Stromal cell of bone marrow (primary cell): ENCODE results near the gene RBFOX1.

ENCODE experiments used
- DNase-seq: peaks from one replicate; pipeline ENCODE4 v3.0.0-alpha.2; 2012; ENCODE audit warnings: low read depth

RBFOX1 gene

GRCh38 chr16:7332611-7333010, at the start of gene RBFOX1:
TSS of gene RBFOX1 (plus strand) at chr16:7332845.
- no peak for DNase-seq

GRCh38 chr16:7284780-7285179, 47.9 kb upstream of the RBFOX1 start:
- DNase-seq = no peak

DNA sequence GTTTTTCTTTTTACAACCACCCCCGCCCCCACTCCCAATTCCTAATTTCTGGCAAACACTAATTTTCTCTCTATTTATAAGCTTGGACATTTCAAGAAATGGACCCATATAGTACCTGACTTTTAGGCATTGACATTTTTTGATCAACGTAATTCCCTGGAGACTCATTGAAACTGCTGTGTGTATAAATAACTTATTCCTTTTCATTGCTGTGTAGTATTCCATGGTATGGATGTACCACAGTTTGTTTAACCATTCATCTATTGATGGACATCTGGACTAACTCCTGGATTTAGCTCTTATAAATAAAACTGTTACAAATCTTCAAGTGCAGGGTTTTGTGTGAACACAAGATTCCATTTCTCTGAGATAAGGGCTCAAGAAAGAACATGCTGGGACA, 47.1 kb upstream of the RBFOX1 start:
- no peak for DNase-seq

- DNase-seq = no peak
Measured at GRCh38 chr16:7289299-7289698, 43.3 kb upstream of the RBFOX1 start.

GRCh38 chr16:7290682-7291081, 42.0 kb upstream of the RBFOX1 start:
- DNase-seq = no peak

DNA sequence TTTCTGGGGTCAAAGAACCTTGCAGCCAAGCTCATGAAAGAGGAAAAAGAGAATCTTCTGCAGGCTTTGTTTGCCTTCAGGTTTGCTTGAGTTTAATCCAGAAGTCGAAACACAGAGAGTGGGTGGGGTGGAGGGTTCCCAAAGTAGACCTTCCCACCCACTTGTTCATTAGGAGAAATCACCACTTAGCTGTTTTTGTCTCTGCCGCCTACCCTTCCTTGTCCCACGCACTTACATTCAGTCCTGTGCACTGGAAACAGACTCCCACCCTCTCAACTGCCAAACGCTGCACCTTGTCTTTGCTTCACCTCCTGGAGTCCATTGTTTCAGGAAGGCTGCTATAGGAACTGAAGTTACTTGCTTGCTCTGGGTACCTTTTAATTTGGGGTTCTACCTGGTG, 38.6 kb upstream of the RBFOX1 start:
- no peak for DNase-seq

GRCh38 chr16:7303052-7303610, 29.5 kb upstream of the RBFOX1 start:
- DNase-seq = no peak

DNA sequence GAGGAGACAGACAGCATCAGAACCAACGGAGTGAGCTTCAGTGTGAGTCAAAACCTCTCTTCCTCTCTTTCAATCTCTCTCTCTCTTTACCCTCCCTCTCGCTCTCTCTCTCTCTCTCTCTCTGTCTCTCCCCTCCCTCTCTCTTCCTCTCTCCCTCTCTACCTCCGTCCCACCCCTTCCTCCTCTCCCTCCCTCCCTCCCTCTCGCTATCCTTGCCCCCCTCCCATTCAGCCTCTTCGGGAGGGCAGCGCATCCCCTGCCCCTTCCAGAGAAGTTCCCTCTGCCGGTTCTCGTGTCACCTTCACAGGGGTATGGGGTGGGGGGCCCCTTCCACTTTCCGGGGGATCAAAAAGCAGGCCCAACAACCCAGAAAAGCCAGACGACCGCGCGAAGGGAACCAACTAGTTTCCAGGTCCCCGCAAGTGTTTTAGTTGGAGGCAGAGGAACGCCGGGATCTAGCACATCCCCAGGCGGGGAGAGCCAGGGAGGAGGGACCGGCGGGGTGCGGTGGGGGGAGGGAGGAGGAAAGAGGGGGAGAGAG, 28.9 kb upstream of the RBFOX1 start:
- no peak for DNase-seq

- DNase-seq = no peak
Measured at GRCh38 chr16:7304279-7304678, 28.4 kb upstream of the RBFOX1 start.

GRCh38 chr16:7304958-7305357, 27.7 kb upstream of the RBFOX1 start:
- no peak for DNase-seq

DNA sequence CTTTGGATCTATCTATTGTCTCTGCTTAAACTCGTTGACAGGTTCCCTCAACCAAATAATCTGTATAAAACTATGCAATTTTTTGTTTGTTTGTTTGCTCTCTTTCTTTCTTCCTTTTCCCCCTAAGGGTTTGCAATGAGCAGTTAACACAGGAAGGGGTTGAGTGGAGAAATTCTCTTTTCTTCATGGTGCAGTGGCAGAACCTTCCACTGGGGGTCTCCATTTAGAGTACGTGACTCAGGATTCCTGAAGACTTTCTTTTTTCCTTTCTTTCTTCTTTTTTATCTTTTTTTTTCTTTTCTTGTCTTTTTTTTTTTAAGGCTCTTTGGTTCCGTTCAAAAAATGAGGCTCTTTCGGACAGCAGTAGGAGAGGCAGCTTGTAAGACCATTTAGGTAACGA, 19.5 kb upstream of the RBFOX1 start:
- no peak for DNase-seq

DNA sequence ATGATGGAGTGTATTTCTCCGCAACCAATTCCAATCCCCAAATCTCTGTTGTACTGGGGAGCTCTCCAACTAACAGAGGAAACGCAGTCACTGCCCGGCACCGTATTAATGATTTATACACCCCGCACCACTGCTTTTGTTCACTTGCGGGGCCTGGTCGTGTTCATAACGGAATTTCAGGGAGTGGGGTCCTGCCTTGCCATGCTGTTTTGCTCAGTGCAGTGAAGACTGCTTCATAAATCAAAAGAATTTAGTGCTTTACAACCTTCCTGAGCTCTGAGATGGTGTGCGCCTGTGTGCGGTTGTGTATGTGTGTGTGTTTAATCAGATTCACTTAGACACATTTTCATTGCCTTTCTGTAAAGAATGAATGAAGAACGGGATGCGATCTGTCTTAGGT, 18.5 kb upstream of the RBFOX1 start:
- DNase-seq = no peak

DNA sequence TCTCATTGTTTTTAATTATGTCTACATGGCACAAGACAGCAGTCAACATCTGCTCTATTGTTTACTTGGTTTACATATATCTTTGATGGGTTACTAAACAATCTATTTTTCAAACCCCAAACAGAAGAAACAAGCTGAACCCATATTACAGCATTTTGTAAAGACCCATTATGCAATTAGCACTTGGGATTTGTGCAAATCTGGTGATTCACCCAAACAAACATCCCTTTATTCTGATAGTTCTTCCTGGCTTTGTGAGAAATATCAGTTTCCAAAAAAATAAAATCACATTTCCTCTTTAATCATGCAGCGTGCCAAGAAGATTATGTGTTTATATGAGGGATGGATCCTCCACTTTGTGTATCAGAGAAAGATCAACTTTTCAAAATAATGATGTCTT, 16.8 kb upstream of the RBFOX1 start:
- no peak for DNase-seq

GRCh38 chr16:7316281-7316888, 16.3 kb upstream of the RBFOX1 start:
- DNase-seq = no peak

- DNase-seq = no peak
Measured at GRCh38 chr16:7317982-7318381, 14.7 kb upstream of the RBFOX1 start.

GRCh38 chr16:7318686-7319085, 14.0 kb upstream of the RBFOX1 start:
- DNase-seq = no peak

GRCh38 chr16:7319514-7319913, 13.1 kb upstream of the RBFOX1 start:
- DNase-seq = no peak

DNA sequence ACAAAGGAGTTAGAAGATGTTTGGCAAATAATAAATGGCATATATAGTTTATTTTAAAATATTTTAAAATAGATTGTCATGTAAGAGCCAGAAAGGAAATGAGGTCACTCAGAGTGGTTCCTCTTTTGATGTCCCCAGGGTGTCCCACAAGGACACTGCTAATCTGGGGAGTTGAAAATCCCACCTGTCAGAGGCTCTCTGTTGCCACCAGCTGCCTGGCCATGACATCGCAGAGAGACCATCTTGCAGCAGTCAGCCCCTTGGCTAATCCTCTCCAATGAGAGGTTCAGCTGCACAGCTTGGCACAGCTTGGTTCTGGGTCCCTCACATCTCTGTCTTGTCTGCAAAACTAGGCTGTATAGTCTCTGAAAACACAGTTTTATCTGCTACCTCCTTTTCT, 11.0 kb upstream of the RBFOX1 start:
- DNase-seq = no peak

DNA sequence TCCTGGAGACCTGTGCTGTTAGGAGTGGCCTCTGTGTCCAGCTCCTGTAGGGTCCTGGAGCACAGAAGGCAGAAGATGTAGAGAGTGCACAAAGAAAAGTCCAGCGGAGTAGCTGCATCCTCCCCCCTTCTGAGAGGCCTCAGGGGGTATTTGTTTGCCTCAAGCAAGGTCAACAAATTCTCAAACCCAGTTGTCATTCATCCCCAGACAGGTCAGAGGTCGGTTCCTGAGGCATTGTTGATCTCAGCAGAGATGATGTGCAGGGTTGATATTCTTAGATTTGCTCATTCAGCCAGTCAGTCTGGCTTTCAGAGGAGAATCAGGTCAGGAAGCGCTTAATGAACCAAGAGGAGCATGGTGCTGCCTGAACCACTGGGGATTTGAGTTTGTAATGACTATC, 8.3 kb upstream of the RBFOX1 start:
- DNase-seq = no peak

GRCh38 chr16:7325834-7326233, 6.8 kb upstream of the RBFOX1 start:
- no peak for DNase-seq

DNA sequence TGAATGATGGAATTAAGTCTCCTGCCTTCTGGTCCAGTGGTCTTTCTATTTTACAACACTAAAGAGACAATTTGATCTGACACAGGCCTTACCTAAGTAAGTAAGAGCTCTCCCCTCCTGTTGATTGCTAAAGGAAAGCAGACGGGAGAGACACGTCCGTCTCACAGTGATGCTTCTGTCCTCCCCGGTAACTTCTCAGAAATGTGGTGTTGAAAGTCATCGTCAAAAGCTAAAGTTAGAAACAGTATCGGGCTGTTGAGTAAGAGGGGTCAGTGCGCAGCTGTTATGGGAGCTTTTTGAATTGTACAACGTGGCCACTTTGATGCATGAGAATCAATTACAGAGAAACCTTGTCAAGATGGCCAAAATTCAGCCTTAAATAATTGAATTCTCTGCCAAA, 1.9 kb upstream of the RBFOX1 start:
- no peak for DNase-seq

DNA sequence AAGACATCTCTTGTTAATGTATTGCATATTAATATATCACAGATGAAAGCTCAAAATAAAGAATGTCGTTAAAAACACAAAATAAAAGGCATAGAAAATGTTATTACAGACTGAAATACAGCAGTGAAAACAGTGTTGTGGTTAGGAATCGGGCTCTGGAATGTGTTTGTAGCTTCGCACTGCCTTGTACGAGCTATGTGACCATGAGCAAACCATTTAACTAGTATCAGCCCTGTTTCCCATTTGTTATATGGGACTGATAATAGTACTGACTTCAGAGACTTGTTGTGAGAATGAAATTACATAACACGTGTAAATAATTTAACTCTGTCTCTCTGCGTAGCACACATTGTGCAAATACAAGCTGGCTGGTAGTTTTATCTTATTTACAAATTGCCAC, 648 bp upstream of the RBFOX1 start:
- DNase-seq = no peak

DNA sequence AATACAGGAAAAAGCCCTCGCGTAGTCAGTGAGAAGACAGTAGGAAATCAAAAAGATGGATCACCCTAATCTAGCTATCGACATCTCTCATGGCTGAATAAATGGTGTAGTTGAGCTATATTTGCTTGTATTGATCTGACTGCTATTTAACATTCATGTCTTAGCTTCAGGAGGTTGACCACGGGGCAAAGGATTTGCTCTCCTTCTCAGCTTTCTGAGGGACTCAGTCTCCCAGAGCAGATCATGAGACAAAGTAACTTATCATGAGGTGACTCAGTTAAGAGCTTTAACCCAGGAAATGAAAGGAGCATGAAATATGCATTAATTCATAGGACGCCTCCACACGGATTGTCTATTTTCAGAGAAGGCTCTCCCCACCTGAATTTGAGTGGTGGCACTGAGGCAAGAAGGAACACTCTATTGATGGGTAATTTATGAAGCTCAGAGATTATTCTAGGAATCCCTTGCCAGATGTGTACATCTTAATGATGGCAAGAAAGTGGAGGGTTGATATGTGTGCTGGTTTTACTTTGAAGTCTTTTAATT, 608 bp downstream of the RBFOX1 start:
- no peak for DNase-seq
